ENCODE data around the gene CSPG5. TPM values are rescaled to one million over a fixed set of nuclear protein-coding genes. Genes with fewer than 3 reads are reported as not detected.

CSPG5 gene
- under 1 TPM in 5 of 7 donors, not detected in 2; 0.11 to 0.45 (median 0.30) TPM for total RNA-seq
- under 1 TPM; 0.22 to 0.42 TPM for polyA plus RNA-seq
- long read RNA-seq, donor 1 = 0 reads
- long read RNA-seq, donor 2, full-length matches to known transcripts = 2 of 2 reads
- long read RNA-seq, donor 2, partial matches to known transcripts = 0 of 2 reads
- long read RNA-seq, donor 2, other reads (novel, unspliced or antisense) = 0 of 2 reads
- long read RNA-seq, donor 3, full-length matches to known transcripts = 1 of 1 reads
- long read RNA-seq, donor 3, partial matches to known transcripts = 0 of 1 reads
- long read RNA-seq, donor 3, other reads (novel, unspliced or antisense) = 0 of 1 reads

- Histone ChIP-seq H3K4me3 (peak within 1 kb of the TSS; percentile 56), H3K27me3 (no peaks in the 10 kb centered on the region), H3K36me3 (no peaks in the 10 kb centered on the region), H3K4me1 (ENCODE audit: insufficient read depth) (peaks cover 4% of the 10 kb centered on the region), H3K27ac (no peak within 1 kb of the TSS), H3K9me3 (no peaks in the 10 kb centered on the region)
- intact Hi-C loops (cut with DNase I) = no loop called here
- no peak for TF ChIP-seq POLR2A (IDR thresholded peaks at IDR 0.05)
- TF ChIP-seq EP300 (IDR thresholded peaks at IDR 0.05) = no peak
- no peak for TF ChIP-seq CTCF (IDR thresholded peaks at IDR 0.05)
- peak in 4 of 5 donors; percentile 15 to 53 (median 40) for DNase-seq
- 3 to 11% (median 9%) methylated on average over 41 to 121 of the region's 121 CpGs for WGBS, 3 donors
Observed at GRCh38 chr3:47578691-47579632, at the start of gene CSPG5. TSS of gene CSPG5 (minus strand) at chr3:47578865. CDS start at chr3:47578693, 172 bp downstream.

GRCh38 chr3:47628426-47628825, 49.8 kb upstream of the CSPG5 start:
- WGBS, 3 donors = 86 to 90% (median 87%) methylated on average over 6 of the region's 6 CpGs
- Histone ChIP-seq H3K4me1 (ENCODE audit: insufficient read depth) (no peaks in the 10 kb centered on the region), H3K36me3 (no peaks in the 10 kb centered on the region)

GRCh38 chr3:47622671-47623461, 44.2 kb upstream of the CSPG5 start:
- Histone ChIP-seq H3K4me3 (no peak overlapping the region), H3K36me3 (no peaks in the 10 kb centered on the region), H3K27me3 (no peaks in the 10 kb centered on the region), H3K9me3 (no peaks in the 10 kb centered on the region), H3K27ac (no peak overlapping the region), H3K4me1 (ENCODE audit: insufficient read depth) (no peaks in the 10 kb centered on the region)
- TF ChIP-seq CTCF (IDR thresholded peaks at IDR 0.05) (no peak), POLR2A (IDR thresholded peaks at IDR 0.05) (no peak), EP300 (IDR thresholded peaks at IDR 0.05) (no peak)
- intact Hi-C loops (cut with DNase I) = no loop called here
- WGBS, 3 donors = 58 to 70% (median 64%) methylated on average over 3 of the region's 3 CpGs
- no peak for DNase-seq

More at GRCh38 chr3:47628426-47628825, 49.8 kb upstream of the CSPG5 start:
- TF ChIP-seq POLR2A (IDR thresholded peaks at IDR 0.05) (no peak), EP300 (IDR thresholded peaks at IDR 0.05) (no peak), CTCF (IDR thresholded peaks at IDR 0.05) (no peak)
- intact Hi-C loops (cut with DNase I) = no loop called here
- no peaks in the 10 kb centered on the region for H3K9me3 ChIP-seq
- no peaks in the 10 kb centered on the region for H3K27me3 ChIP-seq
- H3K4me3 ChIP-seq = no peak overlapping the region
- no peak for DNase-seq
- no peak overlapping the region for H3K27ac ChIP-seq
